Stimulated activated naive CD8-positive, alpha-beta T cell treated with anti-CD3 and anti-CD28 coated beads, Interleukin-15, Interleukin-2, amounts not matched to agents 100 U/mL and 50 U/mL, for 24 hours (primary cell): ENCODE results near the gene ENOX1.

ENCODE experiments used
- ATAC-seq: fragments of 150-1000 bp; cut with Tn5 transposase; one replicate; pipeline ENCODE4 v1.10.0; 2021
- DNase-seq: peaks from one replicate; pipeline ENCODE4 v3.0.0; 2021

Gene ENOX1

GRCh38 chr13:43669964-43670363 is 116.8 kb downstream of the ENOX1 start:
- ATAC-seq (no peak), DNase-seq (no peak)

- DNase-seq = no peak
- no peak for ATAC-seq
Measured at GRCh38 chr13:43669101-43669500, 117.7 kb downstream of the ENOX1 start.

GRCh38 chr13:43666403-43666802 is 120.4 kb downstream of the ENOX1 start:
- ATAC-seq = no peak
- no peak for DNase-seq

- ATAC-seq = no peak
- DNase-seq = no peak
Measured at GRCh38 chr13:43665388-43665787, 121.4 kb downstream of the ENOX1 start.

- no peak for DNase-seq
Measured at GRCh38 chr13:43664700-43665191, 122.0 kb downstream of the ENOX1 start.

GRCh38 chr13:43663474-43664090 is 123.2 kb downstream of the ENOX1 start:
- no peak for ATAC-seq
- DNase-seq = no peak

More at GRCh38 chr13:43664700-43665191, 122.0 kb downstream of the ENOX1 start:
- no peak for ATAC-seq

GRCh38 chr13:43662976-43663375 is 123.8 kb downstream of the ENOX1 start:
- no peak for DNase-seq
- no peak for ATAC-seq

GRCh38 chr13:43661161-43661830 is 125.5 kb downstream of the ENOX1 start:
- DNase-seq (no peak), ATAC-seq (no peak)

- no peak for DNase-seq
- no peak for ATAC-seq
Measured at GRCh38 chr13:43657485-43657884, 129.3 kb downstream of the ENOX1 start.

GRCh38 chr13:43653980-43654379 is 132.8 kb downstream of the ENOX1 start:
- no peak for ATAC-seq
- no peak for DNase-seq

GRCh38 chr13:43653395-43653794 is 133.4 kb downstream of the ENOX1 start:
- DNase-seq = no peak
- ATAC-seq = no peak

GRCh38 chr13:43652760-43653159 is 134.0 kb downstream of the ENOX1 start:
- no peak for ATAC-seq
- DNase-seq = no peak

GRCh38 chr13:43650882-43651281 is 135.9 kb downstream of the ENOX1 start:
- no peak for DNase-seq

GRCh38 chr13:43648733-43649132 is 138.0 kb downstream of the ENOX1 start:
- ATAC-seq (no peak), DNase-seq (no peak)

More at GRCh38 chr13:43650882-43651281, 135.9 kb downstream of the ENOX1 start:
- ATAC-seq = no peak

GRCh38 chr13:43647471-43647870 is 139.3 kb downstream of the ENOX1 start:
- DNase-seq (no peak), ATAC-seq (no peak)

- ATAC-seq (no peak), DNase-seq (no peak)
Measured at GRCh38 chr13:43640476-43640875, 146.3 kb downstream of the ENOX1 start.

- ATAC-seq (no peak), DNase-seq (no peak)
Measured at GRCh38 chr13:43631106-43631505, 155.7 kb downstream of the ENOX1 start.

- DNase-seq (no peak), ATAC-seq (no peak)
Measured at GRCh38 chr13:43629691-43630480, 156.9 kb downstream of the ENOX1 start.

- no peak for DNase-seq
- no peak for ATAC-seq
Measured at GRCh38 chr13:43626994-43627393, 159.8 kb downstream of the ENOX1 start.

- DNase-seq = no peak
- no peak for ATAC-seq
Measured at GRCh38 chr13:43614063-43614462, 172.7 kb downstream of the ENOX1 start.

GRCh38 chr13:43611281-43612273 is 175.2 kb downstream of the ENOX1 start:
- ATAC-seq (no peak), DNase-seq (no peak)
